Activated B cell treated with CpG ODN at 0.5 μM for 24 hours (primary cell): ENCODE measurements around the gene PSMD3. TPM values are rescaled to one million over a fixed set of nuclear protein-coding genes. Genes with fewer than 3 reads are reported as not detected.

Experiments used
- ATAC-seq: fragments of 200-7000 bp; cut with Tn5 transposase; one replicate; pipeline ENCODE4 v1.10.0; 2021; ENCODE audit warnings: low read depth, mild to moderate bottlenecking, moderate library complexity
- CTCF ChIA-PET: fragments of 350-600 bp; sonication (Branson Sonifier 250); formaldehyde crosslinking; loops from one replicate; lab custom pipeline; 2021; ENCODE audit warnings: antibody characterized with exemption; lab: Charles Lee
- POLR2A ChIA-PET: fragments of 350-600 bp; sonication (Branson Sonifier 250); formaldehyde crosslinking; loops from one replicate; lab custom pipeline; 2021; ENCODE audit warnings: antibody characterized with exemption; lab: Charles Lee
- DNase-seq: peaks from one replicate; pipeline ENCODE4 v3.0.0; 2022
- H3K27ac Mint-ChIP-seq: one replicate; pipeline ENCODE4 v1.8.0; 2020; ENCODE audit warnings: mixed read lengths
- H3K27me3 Mint-ChIP-seq: one replicate; pipeline ENCODE4 v1.8.0; 2021; ENCODE audit warnings: mixed read lengths
- H3K36me3 Mint-ChIP-seq: one replicate; pipeline ENCODE4 v1.8.0; 2021; ENCODE audit warnings: low read depth, mixed read lengths
- H3K4me1 Mint-ChIP-seq: one replicate; pipeline ENCODE4 v1.8.0; 2021; ENCODE audit warnings: mixed read lengths
- H3K4me3 Mint-ChIP-seq: one replicate; pipeline ENCODE4 v1.8.0; 2020; ENCODE audit warnings: mild to moderate bottlenecking, mixed read lengths
- H3K9me3 Mint-ChIP-seq: one replicate; pipeline ENCODE4 v1.8.0; 2020; ENCODE audit warnings: mixed read lengths
- intact Hi-C: fragments of 100-400 bp; cut with micrococcal nuclease; formaldehyde crosslinking; loops from one replicate; pipeline ENCODE4 v1.15.1; 2024
- total RNA-seq: library from RNA; stranded (reverse); gene quantifications from 2 replicates; pipeline ENCODE4 v1.2.3, GENCODE V29; 2022
- TF ChIP-seq, protein P1 (sequence below): fragments of 200-600 bp; IDR thresholded peaks from one replicate; pipeline ENCODE4 v1.8.0; 2022; ENCODE audit warnings: antibody characterized with exemption, mild to moderate bottlenecking

The PSMD3 gene
- total RNA-seq, 1 donor from 2014 or later = 127 TPM

GRCh38 chr17:40034426-40035161, 54.0 kb downstream of the PSMD3 start:
- H3K4me3 Mint-ChIP-seq = no peak overlapping the region
- H3K27me3 Mint-ChIP-seq = no peaks in the 10 kb centered on the region
- TF ChIP-seq, protein P1, sequence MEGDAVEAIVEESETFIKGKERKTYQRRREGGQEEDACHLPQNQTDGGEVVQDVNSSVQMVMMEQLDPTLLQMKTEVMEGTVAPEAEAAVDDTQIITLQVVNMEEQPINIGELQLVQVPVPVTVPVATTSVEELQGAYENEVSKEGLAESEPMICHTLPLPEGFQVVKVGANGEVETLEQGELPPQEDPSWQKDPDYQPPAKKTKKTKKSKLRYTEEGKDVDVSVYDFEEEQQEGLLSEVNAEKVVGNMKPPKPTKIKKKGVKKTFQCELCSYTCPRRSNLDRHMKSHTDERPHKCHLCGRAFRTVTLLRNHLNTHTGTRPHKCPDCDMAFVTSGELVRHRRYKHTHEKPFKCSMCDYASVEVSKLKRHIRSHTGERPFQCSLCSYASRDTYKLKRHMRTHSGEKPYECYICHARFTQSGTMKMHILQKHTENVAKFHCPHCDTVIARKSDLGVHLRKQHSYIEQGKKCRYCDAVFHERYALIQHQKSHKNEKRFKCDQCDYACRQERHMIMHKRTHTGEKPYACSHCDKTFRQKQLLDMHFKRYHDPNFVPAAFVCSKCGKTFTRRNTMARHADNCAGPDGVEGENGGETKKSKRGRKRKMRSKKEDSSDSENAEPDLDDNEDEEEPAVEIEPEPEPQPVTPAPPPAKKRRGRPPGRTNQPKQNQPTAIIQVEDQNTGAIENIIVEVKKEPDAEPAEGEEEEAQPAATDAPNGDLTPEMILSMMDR = no peak
- ChIA-PET POLR2A (no interaction called here), CTCF (interaction anchor here (4.8 kb wide), 1 partner anchor 52 kb away, joined by 16 read pairs; no protein-coding TSS in a partner anchor)
- H3K27ac Mint-ChIP-seq = no peak overlapping the region
- ATAC-seq = no peak
- intact Hi-C loops = no loop called here
- no peaks in the 10 kb centered on the region for H3K4me1 Mint-ChIP-seq
- no peaks in the 10 kb centered on the region for H3K9me3 Mint-ChIP-seq
- DNase-seq = no peak
- peaks cover 68% of the 10 kb centered on the region for H3K36me3 Mint-ChIP-seq

- H3K27me3 Mint-ChIP-seq = no peaks in the 10 kb centered on the region
- DNase-seq (no peak), ATAC-seq (no peak)
- no peak overlapping the region for H3K27ac Mint-ChIP-seq
- no peaks in the 10 kb centered on the region for H3K9me3 Mint-ChIP-seq
- ChIA-PET POLR2A (no interaction called here), CTCF (interaction anchor here (4.8 kb wide), 1 partner anchor 51 kb away, joined by 16 read pairs; no protein-coding TSS in a partner anchor)
- TF ChIP-seq, protein P1 = no peak
- intact Hi-C loops = no loop called here
- H3K4me3 Mint-ChIP-seq = no peak overlapping the region
- no peaks in the 10 kb centered on the region for H3K4me1 Mint-ChIP-seq
- H3K36me3 Mint-ChIP-seq = peaks cover 63% of the 10 kb centered on the region
Observed at GRCh38 chr17:40035162-40035559, 54.6 kb downstream of the PSMD3 start.

GRCh38 chr17:40038882-40039513, 58.4 kb downstream of the PSMD3 start:
- H3K9me3 Mint-ChIP-seq = no peaks in the 10 kb centered on the region
- peaks cover 40% of the 10 kb centered on the region for H3K36me3 Mint-ChIP-seq
- no peak for DNase-seq
- ChIA-PET POLR2A (interaction anchor here (0.5 to 1.9 kb wide), 2 partner anchors 15 to 65 kb away, joined by 3 to 6 read pairs; partner anchors contain the start of gene MED24), CTCF (interaction anchor here (1.1 to 4.8 kb wide), 4 partner anchors 12 to 74 kb away, joined by 4 to 16 read pairs (median 10); no protein-coding TSS in a partner anchor)
- no peak overlapping the region for H3K27ac Mint-ChIP-seq
- no peaks in the 10 kb centered on the region for H3K27me3 Mint-ChIP-seq
- no peaks in the 10 kb centered on the region for H3K4me1 Mint-ChIP-seq
- no peak overlapping the region for H3K4me3 Mint-ChIP-seq
- ATAC-seq = no peak
- TF ChIP-seq, protein P1 = no peak
- intact Hi-C loops = loop anchor here (2.0 kb wide), 2 partner anchors 48 to 72 kb away; no protein-coding TSS in a partner anchor

GRCh38 chr17:40041196-40041595, 60.6 kb downstream of the PSMD3 start:
- CTCF ChIA-PET = no interaction called here
- intact Hi-C loops = no loop called here
- Mint-ChIP-seq H3K36me3 (peaks cover 29% of the 10 kb centered on the region), H3K4me3 (no peak overlapping the region), H3K27me3 (no peaks in the 10 kb centered on the region), H3K27ac (no peak overlapping the region), H3K4me1 (no peaks in the 10 kb centered on the region), H3K9me3 (no peaks in the 10 kb centered on the region)
- TF ChIP-seq, protein P1 = no peak
- DNase-seq = no peak
- ATAC-seq = no peak
- POLR2A ChIA-PET = interaction anchor here (0.6 to 0.7 kb wide), 2 partner anchors 136 to 276 kb away, joined by 3 to 9 read pairs; no protein-coding TSS in a partner anchor

Other genes with a start within 250 kb of the PSMD3 start
- 0.44 TPM in 1 of 2 replicates, not detected in the other for gene GRB7, start 242.9 kb upstream of the PSMD3 start, total RNA-seq
- gene IKZF3, start 116.5 kb upstream of the PSMD3 start, total RNA-seq = 208 and 220 TPM in 2 replicates
- 1.2 and 1.6 TPM in 2 replicates for gene ZPBP2, start 112.6 kb upstream of the PSMD3 start, total RNA-seq
- gene GSDMB, start 62.2 kb upstream of the PSMD3 start, total RNA-seq = 10.3 and 11.7 TPM in 2 replicates
- 38.5 and 49.1 TPM in 2 replicates for gene ORMDL3, start 53.2 kb upstream of the PSMD3 start, total RNA-seq
- gene LRRC3C, start 53.1 kb upstream of the PSMD3 start, total RNA-seq = not detected in 2 replicates
- gene GSDMA, start 17.8 kb upstream of the PSMD3 start, total RNA-seq = not detected in 2 replicates
- gene CSF3, start 34.6 kb downstream of the PSMD3 start, total RNA-seq = not detected in 2 replicates
- gene MED24, start 73.6 kb downstream of the PSMD3 start, total RNA-seq = 110 and 127 TPM in 2 replicates
- gene THRA, start 82.2 kb downstream of the PSMD3 start, total RNA-seq = 5.4 and 5.9 TPM in 2 replicates
- 5.5 and 6.1 TPM in 2 replicates for gene NR1D1, start 119.8 kb downstream of the PSMD3 start, total RNA-seq
- 84.5 and 101 TPM in 2 replicates for gene MSL1, start 141.2 kb downstream of the PSMD3 start, total RNA-seq
- gene CASC3, start 159.7 kb downstream of the PSMD3 start, total RNA-seq = 110 and 119 TPM in 2 replicates
- gene RAPGEFL1, start 196.7 kb downstream of the PSMD3 start, total RNA-seq = 4.9 and 7.0 TPM in 2 replicates
- 28.4 and 32.9 TPM in 2 replicates for gene WIPF2, start 238.5 kb downstream of the PSMD3 start, total RNA-seq